Measurements from ENCODE around the gene ARL5A.

- TF ChIP-seq CTCF (IDR thresholded peaks at IDR 0.05) (no peak), EP300 (IDR thresholded peaks at IDR 0.05) (no peak)
These were observed 12.3 kb downstream of the ARL5A start for GRCh38 chr2:151815821-151816489.

All from upper lobe of left lung (tissue), 4 donors.